CD4-positive, alpha-beta T cell (primary cell): ENCODE measurements around the gene CPNE7. TPM values are rescaled to one million over a fixed set of nuclear protein-coding genes. Genes with fewer than 3 reads are reported as not detected.
A peak's percentile ranks its signal among the peaks of the same experiment; 100 is the strongest.

Experiments
- ATAC-seq: fragments of 200-7000 bp; cut with Tn5 transposase; one replicate; pipeline ENCODE4 v1.10.0; 2022; ENCODE audit warnings: mild to moderate bottlenecking; ENCODE audit not compliant: poor library complexity
- CTCF ChIA-PET: fragments of 350-600 bp; sonication (Branson Sonifier 250); formaldehyde crosslinking; loops from one replicate; lab custom pipeline; 2021; ENCODE audit warnings: antibody characterized with exemption, inconsistent platforms; lab: Charles Lee
- POLR2A ChIA-PET: fragments of 350-600 bp; sonication (Branson Sonifier 250); formaldehyde crosslinking; loops from one replicate; lab custom pipeline; 2021; ENCODE audit warnings: antibody characterized with exemption, inconsistent platforms; lab: Charles Lee
- DNase-seq, 14 experiments: peaks; one replicate each; pipeline ENCODE4 v3.0.0-alpha.2; 2013 to 2020; ENCODE audit warnings: mixed read lengths in 2 of 14
- H3K27ac ChIP-seq, 2 donors: one replicate each; pipeline versions ENCODE4 v1.5.1 to v1.7.0; 2013; ENCODE audit warnings: low read length in 2 of 2, low read depth in 1 of 2, mild to moderate bottlenecking in 1 of 2
- H3K27me3 ChIP-seq, 2 experiments: 1 replicate in 1 of 2; 2 replicates in 1 of 2; pipeline versions ENCODE4 v1.6.1 to v1.7.0; 2013; ENCODE audit warnings: low read length in 2 of 2, control low read depth in 1 of 2, mild to moderate bottlenecking in 1 of 2, moderate library complexity in 1 of 2; ENCODE audit not compliant: insufficient read depth in 2 of 2, control insufficient read depth in 1 of 2
- H3K36me3 ChIP-seq: one replicate; pipeline ENCODE4 v1.6.1; 2013; ENCODE audit warnings: low read length, control low read depth; ENCODE audit not compliant: insufficient read depth
- H3K4me1 ChIP-seq: one replicate; pipeline ENCODE4 v1.6.1; 2013; ENCODE audit warnings: low read length, control low read depth; ENCODE audit not compliant: insufficient read depth
- H3K4me3 ChIP-seq: one replicate; pipeline ENCODE4 v1.5.1; 2013; ENCODE audit warnings: mild to moderate bottlenecking, low read length, moderate library complexity
- H3K9me3 ChIP-seq, 2 experiments: 1 replicate in 1 of 2; 2 replicates in 1 of 2; pipeline versions ENCODE4 v1.6.1 to v1.7.0; 2013; ENCODE audit warnings: low read length in 2 of 2, mild to moderate bottlenecking in 2 of 2, control low read depth in 1 of 2, moderate library complexity in 1 of 2; ENCODE audit not compliant: control insufficient read depth in 1 of 2, insufficient read depth in 1 of 2
- H3K27ac Mint-ChIP-seq: one replicate; pipeline ENCODE4 v1.8.0; 2020; ENCODE audit warnings: mixed read lengths
- H3K27me3 Mint-ChIP-seq: one replicate; pipeline ENCODE4 v1.8.0; 2021; ENCODE audit warnings: mixed read lengths
- H3K36me3 Mint-ChIP-seq: one replicate; pipeline ENCODE4 v1.8.0; 2021; ENCODE audit warnings: low read depth, mixed read lengths
- H3K4me1 Mint-ChIP-seq: one replicate; pipeline ENCODE4 v1.8.0; 2021; ENCODE audit warnings: low read depth, mixed read lengths
- H3K4me3 Mint-ChIP-seq: one replicate; pipeline ENCODE4 v1.8.0; 2020; ENCODE audit warnings: mild to moderate bottlenecking, mixed read lengths
- H3K9me3 Mint-ChIP-seq: one replicate; pipeline ENCODE4 v1.8.0; 2020; ENCODE audit warnings: mixed read lengths
- CTCF ChIP-seq: fragments of 200-600 bp; IDR thresholded peaks from one replicate; pipeline ENCODE4 v1.8.0; 2022; ENCODE audit warnings: antibody characterized with exemption, mild to moderate bottlenecking
- intact Hi-C, 2 experiments: fragments of 100-400 bp; cut with DNase I in 1 of 2; cut with micrococcal nuclease in 1 of 2; formaldehyde crosslinking; loops; one replicate each; pipeline versions ENCODE4 v1.15.1 to v1.9.0; 2023 to 2025; cut with DNase I, micrococcal nuclease
- total RNA-seq, 174 experiments: library from RNA in 2 of 174; stranded (reverse) in 2 of 174; gene quantifications; one replicate each; pipeline ENCODE4 v1.2.3 and lab custom pipeline; 2021 to 2026

CPNE7 gene
- total RNA-seq, 2 experiments from 2014 or later = 1.0 to 1.3 TPM

- H3K4me1 ChIP-seq = peaks cover 17% of the 10 kb centered on the region
- H3K9me3 ChIP-seq = peaks cover 0 to 26% of the 10 kb centered on the region in 2 experiments
- no peaks in the 10 kb centered on the region for H3K9me3 Mint-ChIP-seq
- H3K27ac Mint-ChIP-seq = no peak overlapping the region
- ChIA-PET CTCF (no interaction called here), POLR2A (no interaction called here)
- no peaks in the 10 kb centered on the region for H3K27me3 Mint-ChIP-seq
- no peak overlapping the region for H3K4me3 ChIP-seq
- DNase-seq (no peak), ATAC-seq (no peak)
- no peak for TF ChIP-seq CTCF
- no peak overlapping the region for H3K4me3 Mint-ChIP-seq
- H3K27ac ChIP-seq = no peak overlapping the region
- H3K36me3 ChIP-seq = no peaks in the 10 kb centered on the region
- no peaks in the 10 kb centered on the region for H3K36me3 Mint-ChIP-seq
- H3K27me3 ChIP-seq = no peaks in the 10 kb centered on the region
- intact Hi-C loops = no loop called here
- H3K4me1 Mint-ChIP-seq = peaks cover 15% of the 10 kb centered on the region
Measured at GRCh38 chr16:89613954-89614459, 38.4 kb downstream of the CPNE7 start.

GRCh38 chr16:89615176-89615575 is 39.6 kb downstream of the CPNE7 start:
- H3K27ac ChIP-seq = no peak overlapping the region
- intact Hi-C loops = no loop called here
- no peaks in the 10 kb centered on the region for H3K27me3 ChIP-seq
- Mint-ChIP-seq H3K4me1 (peaks cover 15% of the 10 kb centered on the region), H3K9me3 (no peaks in the 10 kb centered on the region), H3K27me3 (no peaks in the 10 kb centered on the region), H3K4me3 (no peak overlapping the region), H3K36me3 (no peaks in the 10 kb centered on the region), H3K27ac (no peak overlapping the region)
- peaks cover 0 to 26% of the 10 kb centered on the region in 2 experiments for H3K9me3 ChIP-seq
- H3K36me3 ChIP-seq = no peaks in the 10 kb centered on the region
- no peak for TF ChIP-seq CTCF
- DNase-seq = no peak
- CTCF ChIA-PET = interaction anchor here (1.4 kb wide), 1 partner anchor 246 kb away, joined by 4 read pairs; no protein-coding TSS in a partner anchor
- no peak overlapping the region for H3K4me3 ChIP-seq
- ATAC-seq = no peak
- POLR2A ChIA-PET = no interaction called here
- H3K4me1 ChIP-seq = peaks cover 17% of the 10 kb centered on the region

GRCh38 chr16:89615596-89616090 is 40.1 kb downstream of the CPNE7 start:
- H3K36me3 Mint-ChIP-seq = no peaks in the 10 kb centered on the region
- H3K4me1 Mint-ChIP-seq = peaks cover 15% of the 10 kb centered on the region
- H3K36me3 ChIP-seq = no peaks in the 10 kb centered on the region
- peak; percentile 6 for TF ChIP-seq CTCF
- H3K27ac Mint-ChIP-seq = peak overlapping the region; percentile 63
- H3K4me3 Mint-ChIP-seq = no peak overlapping the region
- H3K4me1 ChIP-seq = peaks cover 17% of the 10 kb centered on the region
- peak; percentile 43 for ATAC-seq
- H3K27me3 Mint-ChIP-seq = no peaks in the 10 kb centered on the region
- H3K9me3 ChIP-seq = peaks cover 0 to 26% of the 10 kb centered on the region in 2 experiments
- no peak overlapping the region for H3K4me3 ChIP-seq
- no peaks in the 10 kb centered on the region for H3K9me3 Mint-ChIP-seq
- POLR2A ChIA-PET = interaction anchor here (1.4 kb wide), 1 partner anchor 81 kb away, joined by 3 read pairs; no protein-coding TSS in a partner anchor
- intact Hi-C loops = no loop called here
- no peaks in the 10 kb centered on the region for H3K27me3 ChIP-seq
- CTCF ChIA-PET = interaction anchor here (0.7 to 1.4 kb wide), 2 partner anchors 21 to 245 kb away, joined by 4 to 8 read pairs; no protein-coding TSS in a partner anchor
- no peak overlapping the region for H3K27ac ChIP-seq
- peak in 6 of 14 experiments; percentile 19 to 57 (median 24) for DNase-seq
